GM19372 (cell line): ENCODE data around the gene STK38.

Experiments used
- ATAC-seq: cut with Tn5 transposase; IDR thresholded peaks from one replicate; pipeline ENCODE4 v1.9.1; 2021; ENCODE audit warnings: mild to moderate bottlenecking, low read depth, moderate library complexity; ENCODE audit not compliant: unreplicated experiment

STK38 gene

GRCh38 chr6:36566418-36566905 is 19.2 kb upstream of the STK38 start:
- ATAC-seq = no peak

GRCh38 chr6:36563928-36564284 is 16.6 kb upstream of the STK38 start:
- ATAC-seq = no peak

GRCh38 chr6:36563237-36563927 is 16.1 kb upstream of the STK38 start:
- ATAC-seq = no peak

GRCh38 chr6:36560822-36561221 is 13.5 kb upstream of the STK38 start:
- no peak for ATAC-seq

GRCh38 chr6:36559011-36559793 is 11.9 kb upstream of the STK38 start:
- ATAC-seq = no peak

- no peak for ATAC-seq
Observed at GRCh38 chr6:36556281-36556680, 9.0 kb upstream of the STK38 start.

- no peak for ATAC-seq
Observed at GRCh38 chr6:36555750-36556252, 8.5 kb upstream of the STK38 start.

GRCh38 chr6:36550473-36551000 is 3.3 kb upstream of the STK38 start:
- no peak for ATAC-seq

- no peak for ATAC-seq
Observed at GRCh38 chr6:36548401-36548743, 1.1 kb upstream of the STK38 start.

- ATAC-seq = no peak
Observed at GRCh38 chr6:36547646-36548400, 544 bp upstream of the STK38 start.

GRCh38 chr6:36546308-36546919 is 865 bp downstream of the STK38 start:
- no peak for ATAC-seq

GRCh38 chr6:36545767-36546307 is 1.4 kb downstream of the STK38 start:
- no peak for ATAC-seq

- no peak for ATAC-seq
Observed at GRCh38 chr6:36544228-36544627, 3.1 kb downstream of the STK38 start.

- ATAC-seq = no peak
Observed at GRCh38 chr6:36542041-36542440, 5.2 kb downstream of the STK38 start.

- ATAC-seq = no peak
Observed at GRCh38 chr6:36539814-36540568, 7.3 kb downstream of the STK38 start.

GRCh38 chr6:36536873-36537547 is 10.3 kb downstream of the STK38 start:
- no peak for ATAC-seq

- no peak for ATAC-seq
Observed at GRCh38 chr6:36533321-36533720, 14.0 kb downstream of the STK38 start.

- ATAC-seq = no peak
Observed at GRCh38 chr6:36526066-36526465, 21.2 kb downstream of the STK38 start.

GRCh38 chr6:36525346-36525745 is 21.9 kb downstream of the STK38 start:
- no peak for ATAC-seq
